Upper lobe of right lung (tissue), 1 donor: Measurements from ENCODE around the gene RASL11A. TPM values are rescaled to one million over a fixed set of nuclear protein-coding genes. Genes with fewer than 3 reads are reported as not detected.
"Not testable (repeated sequence)": the region's sequence is repeated elsewhere in the genome, so short reads cannot be mapped to it uniquely, and the experiment has no call there.

Experiments used
- ATAC-seq: fragments of 200-7000 bp; cut with Tn5 transposase; one replicate; pipeline ENCODE4 v1.9.1; 2020; ENCODE audit warnings: mild to moderate bottlenecking, moderate library complexity
- DNase-seq: peaks from one replicate; pipeline ENCODE4 v3.0.0-alpha.2; 2020
- H3K27ac ChIP-seq: fragments of 200-600 bp; one replicate; pipeline ENCODE4 v1.8.0; 2022
- H3K27me3 ChIP-seq: fragments of 200-600 bp; one replicate; pipeline ENCODE4 v1.8.0; 2022; ENCODE audit warnings: mild to moderate bottlenecking
- H3K36me3 ChIP-seq: fragments of 200-600 bp; one replicate; pipeline ENCODE4 v1.8.0; 2022
- H3K4me1 ChIP-seq: fragments of 200-600 bp; one replicate; pipeline ENCODE4 v1.8.0; 2022
- H3K4me3 ChIP-seq: fragments of 200-600 bp; one replicate; pipeline ENCODE4 v1.8.0; 2022; ENCODE audit warnings: mild to moderate bottlenecking
- H3K9me3 ChIP-seq: fragments of 200-600 bp; one replicate; pipeline ENCODE4 v1.8.0; 2022
- CTCF ChIP-seq: fragments of 200-600 bp; IDR thresholded peaks from one replicate; pipeline ENCODE4 v1.8.0; 2022; ENCODE audit warnings: antibody characterized with exemption
- intact Hi-C: fragments of 100-400 bp; cut with DNase I; formaldehyde crosslinking; loops from one replicate; pipeline ENCODE4 v1.11.0; 2022
- total RNA-seq: library from RNA; stranded (reverse); fragmentation: NEBNext Ultra II Directional; extraction: Animal tissue kit (Norgen Biotek cat#: 25700); gene quantifications from one replicate; pipeline ENCODE4 v1.2.1, GENCODE V29; 2021
- donor health status: DM: no; HTN: yes; CAD: no; lungs with severe emphysema.

Gene RASL11A
- total RNA-seq, 1 donor from 2014 or later: 25.6 TPM

GRCh38 chr13:27313770-27314169, 43.1 kb downstream of the RASL11A start:
- intact Hi-C loops: no loop called here
- Histone ChIP-seq H3K36me3 (no peaks in the 10 kb centered on the region), H3K27ac (no peak overlapping the region), H3K4me3 (no peak overlapping the region), H3K4me1 (no peaks in the 10 kb centered on the region), H3K9me3 (no peaks in the 10 kb centered on the region), H3K27me3 (peaks cover 9% of the 10 kb centered on the region)
- no peak for TF ChIP-seq CTCF
- no peak for DNase-seq
- ATAC-seq: no peak

- intact Hi-C loops: no loop called here
- H3K9me3 ChIP-seq: no peaks in the 10 kb centered on the region
- H3K4me1 ChIP-seq: no peaks in the 10 kb centered on the region
- no peak for ATAC-seq
- TF ChIP-seq CTCF: no peak
- H3K4me3 ChIP-seq: no peak overlapping the region
- peaks cover 9% of the 10 kb centered on the region for H3K27me3 ChIP-seq
- no peaks in the 10 kb centered on the region for H3K36me3 ChIP-seq
- DNase-seq: no peak
- no peak overlapping the region for H3K27ac ChIP-seq
Observed at GRCh38 chr13:27319404-27319803, 48.8 kb downstream of the RASL11A start.

- Histone ChIP-seq H3K4me1 (no peaks in the 10 kb centered on the region), H3K9me3 (no peaks in the 10 kb centered on the region), H3K27ac (no peak overlapping the region), H3K36me3 (no peaks in the 10 kb centered on the region), H3K4me3 (no peak overlapping the region), H3K27me3 (peaks cover 9% of the 10 kb centered on the region)
- TF ChIP-seq CTCF: no peak
- no peak for ATAC-seq
- intact Hi-C loops: no loop called here
- DNase-seq: no peak
Observed at GRCh38 chr13:27321468-27322431, 51.1 kb downstream of the RASL11A start.

- intact Hi-C loops, DNase-seq, ATAC-seq: not testable (repeated sequence)
Observed at GRCh38 chr13:27322443-27322842, 51.8 kb downstream of the RASL11A start.

More at GRCh38 chr13:27322443-27322842, 51.8 kb downstream of the RASL11A start:
- not testable (repeated sequence) for H3K4me1 ChIP-seq, H3K4me3 ChIP-seq, H3K36me3 ChIP-seq, H3K27ac ChIP-seq, H3K9me3 ChIP-seq, H3K27me3 ChIP-seq

Other genes starting within 250 kb of the RASL11A start
- 37.5 TPM for gene USP12, start 99.0 kb upstream of the RASL11A start, total RNA-seq
- gene RPL21, start 19.3 kb upstream of the RASL11A start, total RNA-seq: 806 TPM
- 81.7 TPM for gene GTF3A, start 153.8 kb downstream of the RASL11A start, total RNA-seq
- 38.6 TPM for gene MTIF3, start 179.7 kb downstream of the RASL11A start, total RNA-seq